ENCODE results near the gene PEX1. TPM values are rescaled to one million over a fixed set of nuclear protein-coding genes. Genes with fewer than 3 reads are reported as not detected.

Gene PEX1
- total RNA-seq, 1 donor from 2014 or later: 7.1 TPM

- H3K4me3 ChIP-seq (ENCODE audit: insufficient read depth, low read depth, low read length): no peak overlapping the region
- no peaks in the 10 kb centered on the region for H3K79me2 ChIP-seq (ENCODE audit: insufficient read depth, low read length)
- Mint-ChIP-seq H3K27me3 (ENCODE audit: low read depth, unreplicated experiment) (no peaks in the 10 kb centered on the region), H3K4me1 (ENCODE audit: low read depth, unreplicated experiment) (no peaks in the 10 kb centered on the region), H3K4me3 (ENCODE audit: unreplicated experiment) (no peak overlapping the region), H3K27ac (ENCODE audit: unreplicated experiment) (no peak overlapping the region), H3K9me3 (ENCODE audit: unreplicated experiment) (peaks cover 11% of the 10 kb centered on the region), H3K36me3 (ENCODE audit: low read depth, unreplicated experiment) (peaks cover 37% of the 10 kb centered on the region)
- no peaks in the 10 kb centered on the region for H3K9me3 ChIP-seq (ENCODE audit: insufficient read depth, low read depth, low read length)
- FAIRE-seq (no peak), DNase-seq (ENCODE audit: low read depth) (no peak)
- H3K4me2 ChIP-seq (ENCODE audit: low read length): no peak overlapping the region
- H3K27ac ChIP-seq (ENCODE audit: low read depth, low read length): no peak overlapping the region
- no peaks in the 10 kb centered on the region for H3K27me3 ChIP-seq (ENCODE audit: insufficient read depth, low read length)
- no peak overlapping the region for H2AFZ ChIP-seq (ENCODE audit: low read depth, low read length)
- H3K9ac ChIP-seq (ENCODE audit: low read length): no peak overlapping the region
- H3K4me1 ChIP-seq (ENCODE audit: insufficient read depth, low read length): no peaks in the 10 kb centered on the region
- H4K20me1 ChIP-seq (ENCODE audit: insufficient read depth, low read length): no peaks in the 10 kb centered on the region
- no peak for TF ChIP-seq EZH2 (IDR thresholded peaks at IDR 0.05; ENCODE audit: insufficient read depth, low read length)
- TF ChIP-seq CTCF (IDR thresholded peaks at IDR 0.05; ENCODE audit: insufficient read depth, low read depth, low read length): no peak
- H3K36me3 ChIP-seq (ENCODE audit: insufficient read depth, low read length): no peaks in the 10 kb centered on the region
These were observed 61.6 kb downstream of the PEX1 start for GRCh38 chr7:92466682-92467081.

GRCh38 chr7:92464515-92464914, 63.8 kb downstream of the PEX1 start:
- DNase-seq (ENCODE audit: low read depth) (no peak), FAIRE-seq (no peak)
- peaks cover 8% of the 10 kb centered on the region for H3K9me3 Mint-ChIP-seq (ENCODE audit: unreplicated experiment)
- H3K4me1 ChIP-seq (ENCODE audit: insufficient read depth, low read length): no peaks in the 10 kb centered on the region
- H3K36me3 Mint-ChIP-seq (ENCODE audit: low read depth, unreplicated experiment): peaks cover 27% of the 10 kb centered on the region
- no peak overlapping the region for H3K27ac ChIP-seq (ENCODE audit: low read depth, low read length)
- no peak overlapping the region for H3K9ac ChIP-seq (ENCODE audit: low read length)
- no peaks in the 10 kb centered on the region for H3K36me3 ChIP-seq (ENCODE audit: insufficient read depth, low read length)
- H3K27ac Mint-ChIP-seq (ENCODE audit: unreplicated experiment): no peak overlapping the region
- no peak overlapping the region for H2AFZ ChIP-seq (ENCODE audit: low read depth, low read length)
- H3K27me3 ChIP-seq (ENCODE audit: insufficient read depth, low read length): no peaks in the 10 kb centered on the region
- no peak overlapping the region for H3K4me2 ChIP-seq (ENCODE audit: low read length)
- H3K4me3 ChIP-seq (ENCODE audit: insufficient read depth, low read depth, low read length): no peak overlapping the region
- no peaks in the 10 kb centered on the region for H3K4me1 Mint-ChIP-seq (ENCODE audit: low read depth, unreplicated experiment)
- TF ChIP-seq EZH2 (IDR thresholded peaks at IDR 0.05; ENCODE audit: insufficient read depth, low read length): no peak
- no peak for TF ChIP-seq CTCF (IDR thresholded peaks at IDR 0.05; ENCODE audit: insufficient read depth, low read depth, low read length)
- H3K4me3 Mint-ChIP-seq (ENCODE audit: unreplicated experiment): no peak overlapping the region
- no peaks in the 10 kb centered on the region for H3K9me3 ChIP-seq (ENCODE audit: insufficient read depth, low read depth, low read length)
- no peaks in the 10 kb centered on the region for H4K20me1 ChIP-seq (ENCODE audit: insufficient read depth, low read length)
- H3K79me2 ChIP-seq (ENCODE audit: insufficient read depth, low read length): no peaks in the 10 kb centered on the region
- H3K27me3 Mint-ChIP-seq (ENCODE audit: low read depth, unreplicated experiment): no peaks in the 10 kb centered on the region

- Histone ChIP-seq H3K4me3 (ENCODE audit: insufficient read depth, low read depth, low read length) (no peak overlapping the region), H3K27ac (ENCODE audit: low read depth, low read length) (no peak overlapping the region), H3K4me2 (ENCODE audit: low read length) (no peak overlapping the region), H3K36me3 (ENCODE audit: insufficient read depth, low read length) (peaks cover 8% of the 10 kb centered on the region), H3K9me3 (ENCODE audit: insufficient read depth, low read depth, low read length) (no peaks in the 10 kb centered on the region), H3K4me1 (ENCODE audit: insufficient read depth, low read length) (no peaks in the 10 kb centered on the region), H4K20me1 (ENCODE audit: insufficient read depth, low read length) (no peaks in the 10 kb centered on the region), H3K79me2 (ENCODE audit: insufficient read depth, low read length) (no peaks in the 10 kb centered on the region), H3K27me3 (ENCODE audit: insufficient read depth, low read length) (no peaks in the 10 kb centered on the region), H3K9ac (ENCODE audit: low read length) (no peak overlapping the region), H2AFZ (ENCODE audit: low read depth, low read length) (no peak overlapping the region)
- TF ChIP-seq EZH2 (IDR thresholded peaks at IDR 0.05; ENCODE audit: insufficient read depth, low read length) (no peak), CTCF (IDR thresholded peaks at IDR 0.05; ENCODE audit: insufficient read depth, low read depth, low read length) (no peak)
- Mint-ChIP-seq H3K4me1 (ENCODE audit: low read depth, unreplicated experiment) (no peaks in the 10 kb centered on the region), H3K27ac (ENCODE audit: unreplicated experiment) (no peak overlapping the region), H3K9me3 (ENCODE audit: unreplicated experiment) (peaks cover 3% of the 10 kb centered on the region), H3K36me3 (ENCODE audit: low read depth, unreplicated experiment) (peaks cover 10% of the 10 kb centered on the region), H3K4me3 (ENCODE audit: unreplicated experiment) (no peak overlapping the region), H3K27me3 (ENCODE audit: low read depth, unreplicated experiment) (no peaks in the 10 kb centered on the region)
- no peak for DNase-seq (ENCODE audit: low read depth)
- no peak for FAIRE-seq
These were observed 65.8 kb downstream of the PEX1 start for GRCh38 chr7:92462560-92462959.
